RWPE1 (cell line): ENCODE results near the gene SELPLG.

ENCODE experiments used
- CTCF ChIA-PET: fragments of 350-600 bp; sonication (Branson Sonifier 250); formaldehyde crosslinking; extraction: SDS; loops from one replicate; lab custom pipeline; 2021; lab: Yijun Ruan, JAX
- POLR2A ChIA-PET: fragments of 400-600 bp; formaldehyde crosslinking; extraction: SDS; loops from one replicate; lab custom pipeline; 2020; ENCODE audit warnings: antibody characterized with exemption; ENCODE audit not compliant: low non-redundant PET; lab: Yijun Ruan, JAX
- DNase-seq: peaks from one replicate; pipeline ENCODE4 v3.0.0; 2012; ENCODE audit warnings: low spot score
- H3K27ac ChIP-seq: fragments of 450-650 bp; 2 replicates; pipeline ENCODE4 v1.5.1; 2017
- TF ChIP-seq, protein P1 (sequence below): fragments of 450-650 bp; conservative IDR thresholded peaks from 2 replicates; pipeline ENCODE4 v1.5.1; 2017; ENCODE audit warnings: low read depth, mild to moderate bottlenecking

The SELPLG gene, protein sequence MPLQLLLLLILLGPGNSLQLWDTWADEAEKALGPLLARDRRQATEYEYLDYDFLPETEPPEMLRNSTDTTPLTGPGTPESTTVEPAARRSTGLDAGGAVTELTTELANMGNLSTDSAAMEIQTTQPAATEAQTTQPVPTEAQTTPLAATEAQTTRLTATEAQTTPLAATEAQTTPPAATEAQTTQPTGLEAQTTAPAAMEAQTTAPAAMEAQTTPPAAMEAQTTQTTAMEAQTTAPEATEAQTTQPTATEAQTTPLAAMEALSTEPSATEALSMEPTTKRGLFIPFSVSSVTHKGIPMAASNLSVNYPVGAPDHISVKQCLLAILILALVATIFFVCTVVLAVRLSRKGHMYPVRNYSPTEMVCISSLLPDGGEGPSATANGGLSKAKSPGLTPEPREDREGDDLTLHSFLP

DNA sequence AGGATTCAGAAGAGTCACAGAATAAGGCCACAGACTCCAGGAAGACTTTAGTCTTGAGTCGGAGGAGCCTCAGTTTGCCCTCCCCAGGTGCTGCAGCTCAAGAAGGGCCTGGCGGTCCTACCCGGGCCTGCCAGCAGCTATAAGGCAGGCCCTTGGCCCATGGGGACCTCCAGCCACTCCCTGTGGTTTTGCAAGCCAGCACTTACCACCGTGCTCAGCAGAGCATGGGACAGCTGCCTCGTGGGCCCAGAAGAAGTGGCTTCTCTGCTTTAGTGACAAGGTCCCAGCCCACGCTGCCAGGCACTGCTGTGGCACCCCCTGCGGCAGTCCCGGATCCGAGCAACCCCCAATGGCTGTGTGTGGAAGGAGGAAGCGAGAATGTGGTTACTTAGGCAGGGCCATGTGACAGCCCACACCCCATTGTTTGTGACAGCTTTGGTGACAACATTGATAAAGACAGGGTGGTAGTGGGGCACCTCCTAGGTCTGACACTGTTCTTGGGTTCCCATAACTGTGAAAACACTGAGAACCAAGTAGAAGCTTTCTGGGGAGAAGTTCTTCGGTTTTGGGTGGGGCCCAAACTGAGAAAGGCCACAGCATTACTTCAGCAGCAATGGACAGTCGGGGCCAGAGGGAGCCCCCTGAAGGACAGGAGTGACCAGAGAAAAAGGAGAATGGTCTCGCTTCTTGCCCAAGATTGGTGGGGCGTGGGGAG lies at the start of gene SELPLG:
TSS of gene SELPLG (minus strand) at position 361 of the 715 bp plus-strand sequence. CDS start 9,587 bp downstream, outside the sequence.
- CTCF ChIA-PET = interaction anchor here (0.6 kb wide), 1 partner anchor 16 kb away, joined by 3 read pairs; no protein-coding TSS in a partner anchor
- no peak for DNase-seq
- no peak within 1 kb of the TSS for H3K27ac ChIP-seq
- POLR2A ChIA-PET = no interaction called here
- TF ChIP-seq, protein P1, sequence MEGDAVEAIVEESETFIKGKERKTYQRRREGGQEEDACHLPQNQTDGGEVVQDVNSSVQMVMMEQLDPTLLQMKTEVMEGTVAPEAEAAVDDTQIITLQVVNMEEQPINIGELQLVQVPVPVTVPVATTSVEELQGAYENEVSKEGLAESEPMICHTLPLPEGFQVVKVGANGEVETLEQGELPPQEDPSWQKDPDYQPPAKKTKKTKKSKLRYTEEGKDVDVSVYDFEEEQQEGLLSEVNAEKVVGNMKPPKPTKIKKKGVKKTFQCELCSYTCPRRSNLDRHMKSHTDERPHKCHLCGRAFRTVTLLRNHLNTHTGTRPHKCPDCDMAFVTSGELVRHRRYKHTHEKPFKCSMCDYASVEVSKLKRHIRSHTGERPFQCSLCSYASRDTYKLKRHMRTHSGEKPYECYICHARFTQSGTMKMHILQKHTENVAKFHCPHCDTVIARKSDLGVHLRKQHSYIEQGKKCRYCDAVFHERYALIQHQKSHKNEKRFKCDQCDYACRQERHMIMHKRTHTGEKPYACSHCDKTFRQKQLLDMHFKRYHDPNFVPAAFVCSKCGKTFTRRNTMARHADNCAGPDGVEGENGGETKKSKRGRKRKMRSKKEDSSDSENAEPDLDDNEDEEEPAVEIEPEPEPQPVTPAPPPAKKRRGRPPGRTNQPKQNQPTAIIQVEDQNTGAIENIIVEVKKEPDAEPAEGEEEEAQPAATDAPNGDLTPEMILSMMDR = no peak

DNA sequence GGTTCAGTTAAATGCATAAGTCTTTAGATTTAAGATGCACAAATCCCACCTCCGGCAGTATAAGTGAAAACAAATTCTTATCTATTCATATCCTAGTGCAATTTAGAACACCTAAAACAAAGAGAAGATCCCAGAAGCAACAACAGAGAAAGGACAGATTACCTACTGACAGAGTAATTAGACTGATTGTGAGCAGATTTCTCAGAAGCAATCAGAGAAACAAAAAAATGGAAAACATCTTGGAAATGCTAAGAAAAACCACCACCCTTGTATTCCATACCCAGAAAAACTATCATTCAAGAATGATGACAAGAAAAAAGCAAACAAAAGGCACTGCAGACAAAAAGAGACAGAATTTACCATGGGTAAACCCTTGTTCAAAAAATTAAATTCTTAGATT lies 47.6 kb upstream of the SELPLG start:
- TF ChIP-seq, protein P1 = no peak
- DNase-seq = no peak
- POLR2A ChIA-PET = no interaction called here
- H3K27ac ChIP-seq = no peak overlapping the region
- CTCF ChIA-PET = no interaction called here

DNA sequence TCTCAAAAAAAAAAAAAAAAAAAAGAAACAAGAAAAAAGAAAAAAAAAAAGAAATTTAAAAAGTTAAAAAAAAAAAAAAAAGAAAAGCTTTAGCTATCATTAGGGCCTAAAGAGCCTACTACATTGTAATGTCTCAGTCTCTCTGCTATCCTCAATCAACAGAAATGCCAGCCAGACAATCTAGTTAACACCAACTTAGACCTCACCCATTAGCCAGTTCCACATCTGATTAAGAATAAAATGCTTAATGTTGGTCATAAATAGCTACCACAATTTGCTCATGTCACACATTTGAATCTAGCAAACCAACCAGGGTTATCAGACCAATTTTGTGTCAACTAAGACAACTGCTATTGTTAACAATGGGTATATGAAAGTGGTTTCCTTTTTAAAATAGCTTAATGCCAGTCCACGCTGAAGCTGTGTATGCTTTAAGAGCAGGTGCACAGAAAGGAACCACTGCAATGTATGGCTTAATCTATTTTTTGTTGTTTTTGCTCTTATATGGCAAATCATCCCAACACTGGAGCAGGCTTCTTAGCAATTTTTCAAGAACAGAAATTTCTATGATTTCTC lies 45.5 kb upstream of the SELPLG start:
- TF ChIP-seq, protein P1 = no peak
- H3K27ac ChIP-seq = no peak overlapping the region
- CTCF ChIA-PET = no interaction called here
- DNase-seq = no peak
- POLR2A ChIA-PET = no interaction called here

DNA sequence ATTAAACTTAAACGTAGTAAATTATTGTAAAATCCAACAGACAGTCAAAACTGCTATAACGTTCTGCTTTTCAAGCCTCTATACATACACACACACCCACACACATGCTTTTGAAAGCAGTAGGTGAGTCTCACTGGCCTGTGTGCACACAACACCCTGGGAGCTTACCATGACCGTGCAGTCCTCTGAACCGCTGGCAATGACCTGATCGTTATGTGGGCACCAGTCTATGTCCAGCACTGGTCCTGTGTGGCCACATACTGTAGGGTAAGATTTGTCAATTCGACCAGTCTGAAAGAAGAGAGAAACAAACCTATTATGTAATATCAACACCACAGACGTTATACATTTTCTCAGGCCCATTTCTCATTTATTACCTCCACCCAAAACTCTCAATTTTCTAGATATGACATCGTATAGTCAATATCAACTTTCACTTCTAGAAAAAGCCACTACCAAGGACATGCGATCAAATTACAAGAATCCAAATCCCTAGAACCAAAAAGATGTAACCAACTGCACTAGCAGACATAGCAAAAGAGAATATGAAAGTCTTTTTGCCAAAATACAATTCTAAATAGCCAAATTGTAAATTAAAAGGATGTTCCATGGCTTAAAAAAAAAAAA lies 44.5 kb upstream of the SELPLG start:
- ChIA-PET POLR2A (no interaction called here), CTCF (no interaction called here)
- H3K27ac ChIP-seq = no peak overlapping the region
- TF ChIP-seq, protein P1 = no peak
- no peak for DNase-seq

DNA sequence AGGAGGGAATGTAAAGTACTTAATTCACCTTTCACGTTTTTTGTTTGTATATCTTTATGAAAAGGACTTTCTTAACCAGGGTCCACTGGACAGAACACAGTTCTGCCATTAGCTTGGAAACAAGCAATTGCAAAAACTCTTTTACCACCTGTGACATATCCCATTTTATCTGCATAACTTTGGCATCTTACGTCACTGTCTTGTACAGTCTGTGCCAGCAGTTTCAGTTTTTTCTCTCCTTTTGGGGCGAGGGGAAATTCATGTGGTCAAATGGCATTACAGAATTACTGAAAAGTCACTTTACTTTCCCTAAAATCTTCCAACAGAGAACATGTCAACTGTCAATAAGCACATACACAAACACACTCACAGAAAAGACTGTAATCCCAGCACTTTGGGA lies 43.7 kb upstream of the SELPLG start:
- TF ChIP-seq, protein P1 = no peak
- ChIA-PET POLR2A (no interaction called here), CTCF (no interaction called here)
- no peak overlapping the region for H3K27ac ChIP-seq
- no peak for DNase-seq

DNA sequence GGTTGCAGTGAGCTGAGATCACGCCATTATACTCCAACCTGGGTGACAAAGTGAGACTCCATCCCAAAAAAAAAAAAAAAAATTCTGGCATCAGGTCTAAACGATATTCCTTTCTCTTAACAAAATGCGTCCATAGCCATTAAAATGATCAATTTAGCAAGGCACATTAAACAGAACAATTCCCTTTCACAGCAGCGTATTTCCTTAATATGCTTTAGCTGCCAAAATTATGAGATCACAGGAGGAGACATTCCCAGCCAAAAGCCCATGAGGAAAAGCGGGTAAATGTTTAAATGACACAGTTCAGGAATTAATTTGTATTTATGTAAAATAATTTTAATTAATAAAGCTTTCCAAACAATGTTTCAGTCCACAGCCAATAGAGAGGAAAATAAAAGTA lies 43.0 kb upstream of the SELPLG start:
- ChIA-PET POLR2A (no interaction called here), CTCF (no interaction called here)
- TF ChIP-seq, protein P1 = no peak
- DNase-seq = no peak
- H3K27ac ChIP-seq = no peak overlapping the region
